ENCODE data around the gene RGMB.

GRCh38 chr5:98844865-98845264 is 71.4 kb downstream of the RGMB start:
- TF ChIP-seq POLR2A (IDR thresholded peaks at IDR 0.05) (no peak), POLR2AphosphoS5 (IDR thresholded peaks at IDR 0.05) (no peak)
